GM19395 (cell line): ENCODE measurements around the gene CELA3A.
"Not testable (repeated sequence)": the region's sequence is repeated elsewhere in the genome, so short reads cannot be mapped to it uniquely, and the experiment has no call there.

ENCODE experiments used
- ATAC-seq: cut with Tn5 transposase; IDR thresholded peaks from one replicate; pipeline ENCODE4 v1.9.1; 2021; ENCODE audit warnings: mild to moderate bottlenecking, moderate library complexity; ENCODE audit not compliant: unreplicated experiment

The CELA3A gene

GRCh38 chr1:22012752-22013151, 11.3 kb downstream of the CELA3A start:
- ATAC-seq: not testable (repeated sequence)

- ATAC-seq: not testable (repeated sequence)
These were observed 13.2 kb downstream of the CELA3A start for GRCh38 chr1:22014575-22015206.

GRCh38 chr1:22018583-22019559, 17.4 kb downstream of the CELA3A start:
- ATAC-seq: peak; percentile 71

- no peak for ATAC-seq
These were observed 19.6 kb downstream of the CELA3A start for GRCh38 chr1:22021061-22021460.

- ATAC-seq: peak; percentile 53
These were observed 23.3 kb downstream of the CELA3A start for GRCh38 chr1:22024485-22025367.

GRCh38 chr1:22025368-22026155, 24.1 kb downstream of the CELA3A start:
- peak; percentile 71 for ATAC-seq

- no peak for ATAC-seq
These were observed 25.4 kb downstream of the CELA3A start for GRCh38 chr1:22026924-22027289.

GRCh38 chr1:22030057-22030456, 28.6 kb downstream of the CELA3A start:
- no peak for ATAC-seq

- no peak for ATAC-seq
These were observed 29.0 kb downstream of the CELA3A start for GRCh38 chr1:22030473-22030872.

- no peak for ATAC-seq
These were observed 29.9 kb downstream of the CELA3A start for GRCh38 chr1:22031214-22031962.

GRCh38 chr1:22034834-22035233, 33.4 kb downstream of the CELA3A start:
- not testable (repeated sequence) for ATAC-seq

- ATAC-seq: no peak
These were observed 36.1 kb downstream of the CELA3A start for GRCh38 chr1:22037520-22037919.

GRCh38 chr1:22038036-22038435, 36.6 kb downstream of the CELA3A start:
- ATAC-seq: no peak

GRCh38 chr1:22039594-22040285, 38.3 kb downstream of the CELA3A start:
- peak; percentile 96 for ATAC-seq

GRCh38 chr1:22040286-22040623, 38.8 kb downstream of the CELA3A start:
- no peak for ATAC-seq

- no peak for ATAC-seq
These were observed 40.0 kb downstream of the CELA3A start for GRCh38 chr1:22041505-22041904.

GRCh38 chr1:22043198-22043769, 41.8 kb downstream of the CELA3A start:
- ATAC-seq: no peak

- ATAC-seq: no peak
These were observed 43.4 kb downstream of the CELA3A start for GRCh38 chr1:22044690-22045420.
